ENCODE data around the gene DPYD.

DPYD gene

DNA sequence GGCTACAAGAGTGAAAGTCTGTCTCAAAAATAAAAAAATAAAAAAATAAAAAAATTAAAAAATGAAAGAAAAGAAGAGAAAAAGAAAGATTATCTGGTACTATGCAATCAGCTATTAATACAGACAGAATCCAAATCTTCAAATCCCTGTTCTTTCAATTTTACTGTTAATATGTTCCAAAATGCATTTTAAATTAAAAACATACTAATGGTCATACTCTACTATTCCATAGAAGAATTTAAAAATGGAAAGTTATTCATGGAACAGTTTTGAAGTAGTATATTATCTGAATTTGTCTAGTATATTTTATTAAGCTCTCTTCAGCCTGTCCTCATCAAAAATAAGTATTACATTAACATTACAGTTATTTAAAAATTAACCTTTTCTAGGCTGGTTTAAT, 769.2 kb downstream of the DPYD start:
- Histone ChIP-seq H3K23ac (ENCODE audit: low read depth, low read length, poor library complexity) (no peak overlapping the region), H3K27ac (replicated peaks; ENCODE audit: low read length) (no peak overlapping the region), H2AFZ (ENCODE audit: low read length) (no peak overlapping the region), H2BK5ac (ENCODE audit: low read length) (no peak overlapping the region), H3K4me2 (ENCODE audit: insufficient read depth, low read length, poor library complexity, severe bottlenecking) (no peak overlapping the region), H3K9ac (ENCODE audit: low read depth, low read length, poor library complexity) (no peak overlapping the region), H3K4me1 (ENCODE audit: control insufficient read depth in 2 of 2, insufficient read depth in 1 of 2, low read depth in 1 of 2, low read length in 2 of 2) (no peaks in the 10 kb centered on the region), H4K8ac (ENCODE audit: low read depth, low read length) (no peak overlapping the region), H2AK5ac (ENCODE audit: low read depth, low read length) (no peak overlapping the region), H2BK12ac (ENCODE audit: low read length) (no peak overlapping the region), H3K79me1 (ENCODE audit: low read depth, low read length) (no peaks in the 10 kb centered on the region), H3K27me3 (ENCODE audit: control insufficient read depth in 3 of 3, insufficient read depth in 3 of 3, low read depth in 1 of 3, low read length in 3 of 3) (no peaks in the 10 kb centered on the region), H3K14ac (ENCODE audit: low read length) (no peak overlapping the region), H3K4ac (ENCODE audit: low read length) (no peak overlapping the region), H2BK15ac (ENCODE audit: low read length) (no peak overlapping the region), H3K4me3 (ENCODE audit: low read length in 2 of 2) (no peak overlapping the region), H3K36me3 (replicated peaks in 1 of 2; ENCODE audit: control insufficient read depth in 2 of 2, insufficient read depth in 2 of 2, low read length in 2 of 2) (no peaks in the 10 kb centered on the region), H4K91ac (ENCODE audit: low read depth, low read length, poor library complexity) (no peak overlapping the region), H2BK120ac (ENCODE audit: low read depth, low read length) (no peak overlapping the region), H3K18ac (ENCODE audit: low read length) (no peak overlapping the region), H3K9me3 (replicated peaks in 1 of 2; ENCODE audit: control insufficient read depth in 2 of 2, insufficient read depth in 1 of 2, low read depth in 1 of 2, low read length in 2 of 2) (no peaks in the 10 kb centered on the region)
- DNase-seq (ENCODE audit: low spot score): no peak

DNA sequence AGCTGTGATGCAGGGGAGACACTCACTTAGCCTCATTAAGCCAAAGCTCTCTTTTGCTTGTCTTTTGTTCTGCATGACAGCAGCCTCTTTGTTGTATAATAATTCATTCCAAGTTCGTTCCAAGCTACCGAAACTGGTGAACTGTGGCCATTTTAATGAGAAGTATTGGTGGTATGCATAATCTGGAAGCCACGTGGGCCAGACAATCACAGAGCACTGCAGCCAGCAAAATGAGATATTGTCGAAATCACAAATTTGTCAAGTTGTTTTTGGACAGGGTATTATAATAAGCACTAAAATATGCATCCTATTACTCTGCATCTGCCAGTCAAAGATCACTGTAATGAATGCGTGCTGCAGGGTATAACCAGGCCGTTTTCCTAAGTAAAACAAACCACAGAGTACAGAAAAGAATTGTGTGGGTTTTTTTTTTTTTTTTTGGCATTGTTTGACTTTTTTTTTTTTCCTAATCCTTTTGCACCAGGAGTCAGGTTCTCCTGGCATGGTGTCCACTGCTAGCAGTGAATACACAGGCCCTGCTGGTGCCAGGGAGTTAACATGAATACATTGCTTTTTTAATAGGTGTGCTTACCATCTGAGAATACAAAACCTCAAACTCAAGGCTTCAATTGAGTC, 775.4 kb downstream of the DPYD start:
- H3K27ac ChIP-seq (replicated peaks; ENCODE audit: low read length): peak overlapping the region; percentile 56
- no peak overlapping the region for H3K14ac ChIP-seq (ENCODE audit: low read length)
- peak overlapping the region; percentile 11 for H2AFZ ChIP-seq (ENCODE audit: low read length)
- peak overlapping the region; percentile 37 for H3K4me2 ChIP-seq (ENCODE audit: insufficient read depth, low read length, poor library complexity, severe bottlenecking)
- H2AK5ac ChIP-seq (ENCODE audit: low read depth, low read length): no peak overlapping the region
- H3K9ac ChIP-seq (ENCODE audit: low read depth, low read length, poor library complexity): no peak overlapping the region
- H3K27me3 ChIP-seq (ENCODE audit: control insufficient read depth in 3 of 3, insufficient read depth in 3 of 3, low read depth in 1 of 3, low read length in 3 of 3): no peaks in the 10 kb centered on the region
- H3K9me3 ChIP-seq (replicated peaks in 1 of 2; ENCODE audit: control insufficient read depth in 2 of 2, insufficient read depth in 1 of 2, low read depth in 1 of 2, low read length in 2 of 2): no peaks in the 10 kb centered on the region
- no peaks in the 10 kb centered on the region for H3K36me3 ChIP-seq (replicated peaks in 1 of 2; ENCODE audit: control insufficient read depth in 2 of 2, insufficient read depth in 2 of 2, low read length in 2 of 2)
- no peak overlapping the region for H4K8ac ChIP-seq (ENCODE audit: low read depth, low read length)
- no peak overlapping the region for H3K23ac ChIP-seq (ENCODE audit: low read depth, low read length, poor library complexity)
- no peak overlapping the region for H3K4ac ChIP-seq (ENCODE audit: low read length)
- no peak overlapping the region for H2BK15ac ChIP-seq (ENCODE audit: low read length)
- H3K4me3 ChIP-seq (ENCODE audit: low read length in 2 of 2): no peak overlapping the region
- no peak overlapping the region for H2BK5ac ChIP-seq (ENCODE audit: low read length)
- no peak overlapping the region for H2BK12ac ChIP-seq (ENCODE audit: low read length)
- H3K18ac ChIP-seq (ENCODE audit: low read length): no peak overlapping the region
- WGBS, 2 donors (ENCODE audit: extremely low coverage in 2 of 2, insufficient read length in 2 of 2, insufficient replicate concordance in 1 of 2): no CpG with 5 or more reads among the region's 6 CpGs
- H2BK120ac ChIP-seq (ENCODE audit: low read depth, low read length): no peak overlapping the region
- no peaks in the 10 kb centered on the region for H3K79me1 ChIP-seq (ENCODE audit: low read depth, low read length)
- DNase-seq (ENCODE audit: low spot score): peak; percentile 58
- no peak overlapping the region for H4K91ac ChIP-seq (ENCODE audit: low read depth, low read length, poor library complexity)
- H3K4me1 ChIP-seq (ENCODE audit: control insufficient read depth in 2 of 2, insufficient read depth in 1 of 2, low read depth in 1 of 2, low read length in 2 of 2): peaks cover 10 to 18% of the 10 kb centered on the region in 2 donors

DNA sequence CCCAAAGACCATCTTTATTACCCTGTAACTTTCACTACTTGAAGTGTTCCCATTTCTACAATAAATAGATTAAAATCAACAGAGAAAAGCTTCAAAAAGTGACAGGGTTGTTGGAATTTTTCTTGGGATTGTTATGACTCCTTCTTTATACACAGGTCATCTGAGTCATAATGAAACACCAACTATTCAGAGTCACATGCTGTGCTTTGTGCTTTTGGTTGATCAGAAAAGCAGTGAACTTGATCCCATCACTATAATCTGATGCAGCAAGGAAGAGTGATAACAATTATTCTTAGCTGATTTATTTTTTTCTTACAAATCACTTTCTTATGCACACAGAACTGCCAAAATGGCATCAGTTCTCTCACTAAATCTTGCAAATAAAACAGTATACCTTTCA, 776.3 kb downstream of the DPYD start:
- Histone ChIP-seq H4K8ac (ENCODE audit: low read depth, low read length) (no peak overlapping the region), H3K4me2 (ENCODE audit: insufficient read depth, low read length, poor library complexity, severe bottlenecking) (no peak overlapping the region), H3K4ac (ENCODE audit: low read length) (no peak overlapping the region), H3K79me1 (ENCODE audit: low read depth, low read length) (no peaks in the 10 kb centered on the region), H3K9ac (ENCODE audit: low read depth, low read length, poor library complexity) (no peak overlapping the region), H3K23ac (ENCODE audit: low read depth, low read length, poor library complexity) (no peak overlapping the region), H2BK15ac (ENCODE audit: low read length) (no peak overlapping the region), H3K14ac (ENCODE audit: low read length) (no peak overlapping the region), H2BK120ac (ENCODE audit: low read depth, low read length) (no peak overlapping the region), H2AFZ (ENCODE audit: low read length) (no peak overlapping the region), H4K91ac (ENCODE audit: low read depth, low read length, poor library complexity) (no peak overlapping the region), H3K4me3 (ENCODE audit: low read length in 2 of 2) (no peak overlapping the region), H3K27me3 (ENCODE audit: control insufficient read depth in 3 of 3, insufficient read depth in 3 of 3, low read depth in 1 of 3, low read length in 3 of 3) (no peaks in the 10 kb centered on the region), H3K9me3 (replicated peaks in 1 of 2; ENCODE audit: control insufficient read depth in 2 of 2, insufficient read depth in 1 of 2, low read depth in 1 of 2, low read length in 2 of 2) (no peaks in the 10 kb centered on the region), H2AK5ac (ENCODE audit: low read depth, low read length) (no peak overlapping the region), H2BK12ac (ENCODE audit: low read length) (no peak overlapping the region), H3K27ac (replicated peaks; ENCODE audit: low read length) (no peak overlapping the region), H3K36me3 (replicated peaks in 1 of 2; ENCODE audit: control insufficient read depth in 2 of 2, insufficient read depth in 2 of 2, low read length in 2 of 2) (no peaks in the 10 kb centered on the region), H3K18ac (ENCODE audit: low read length) (no peak overlapping the region), H2BK5ac (ENCODE audit: low read length) (no peak overlapping the region), H3K4me1 (ENCODE audit: control insufficient read depth in 2 of 2, insufficient read depth in 1 of 2, low read depth in 1 of 2, low read length in 2 of 2) (peaks cover 10 to 18% of the 10 kb centered on the region in 2 donors)
- no peak for DNase-seq (ENCODE audit: low spot score)

DNA sequence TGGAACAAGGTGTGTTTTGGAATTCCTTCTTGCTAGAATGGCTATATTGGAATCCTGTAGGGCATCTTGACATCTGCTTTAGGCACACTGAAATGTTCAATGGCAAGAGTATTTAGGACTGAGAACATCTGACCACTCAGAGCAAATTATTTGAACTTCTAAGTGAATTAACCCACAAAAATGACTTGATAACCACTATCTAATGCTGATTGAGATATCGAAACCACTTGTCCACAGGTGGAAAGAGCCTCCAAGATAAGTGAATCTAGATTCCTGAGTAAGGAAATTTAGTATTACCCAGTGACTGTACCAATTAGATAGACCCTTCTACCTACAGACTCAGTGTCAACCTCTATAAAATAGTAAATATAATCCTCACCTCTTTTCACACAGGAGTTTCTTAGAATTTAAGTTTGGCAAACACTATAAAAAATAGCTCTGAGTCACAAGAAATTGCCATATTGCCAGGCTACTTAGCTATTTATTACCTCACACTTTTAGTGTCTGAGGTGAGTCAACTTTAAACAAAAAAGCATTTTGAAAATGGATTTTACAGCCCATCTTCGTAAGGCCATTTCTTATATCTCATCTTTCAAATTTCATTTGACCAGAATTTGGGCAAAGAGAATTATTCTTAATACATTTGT, 777.5 kb downstream of the DPYD start:
- Histone ChIP-seq H3K4me3 (ENCODE audit: low read length in 2 of 2) (no peak overlapping the region), H3K23ac (ENCODE audit: low read depth, low read length, poor library complexity) (no peak overlapping the region), H3K4ac (ENCODE audit: low read length) (no peak overlapping the region), H3K14ac (ENCODE audit: low read length) (no peak overlapping the region), H3K36me3 (replicated peaks in 1 of 2; ENCODE audit: control insufficient read depth in 2 of 2, insufficient read depth in 2 of 2, low read length in 2 of 2) (no peaks in the 10 kb centered on the region), H2BK120ac (ENCODE audit: low read depth, low read length) (no peak overlapping the region), H4K8ac (ENCODE audit: low read depth, low read length) (no peak overlapping the region), H2AFZ (ENCODE audit: low read length) (no peak overlapping the region), H3K27me3 (ENCODE audit: control insufficient read depth in 3 of 3, insufficient read depth in 3 of 3, low read depth in 1 of 3, low read length in 3 of 3) (no peaks in the 10 kb centered on the region), H3K4me1 (ENCODE audit: control insufficient read depth in 2 of 2, insufficient read depth in 1 of 2, low read depth in 1 of 2, low read length in 2 of 2) (peaks cover 10 to 18% of the 10 kb centered on the region in 2 donors), H3K9me3 (replicated peaks in 1 of 2; ENCODE audit: control insufficient read depth in 2 of 2, insufficient read depth in 1 of 2, low read depth in 1 of 2, low read length in 2 of 2) (no peaks in the 10 kb centered on the region), H2AK5ac (ENCODE audit: low read depth, low read length) (no peak overlapping the region), H4K91ac (ENCODE audit: low read depth, low read length, poor library complexity) (no peak overlapping the region), H2BK15ac (ENCODE audit: low read length) (no peak overlapping the region), H3K27ac (replicated peaks; ENCODE audit: low read length) (no peak overlapping the region), H2BK5ac (ENCODE audit: low read length) (no peak overlapping the region), H3K79me1 (ENCODE audit: low read depth, low read length) (no peaks in the 10 kb centered on the region), H3K18ac (ENCODE audit: low read length) (no peak overlapping the region), H3K9ac (ENCODE audit: low read depth, low read length, poor library complexity) (no peak overlapping the region), H2BK12ac (ENCODE audit: low read length) (no peak overlapping the region), H3K4me2 (ENCODE audit: insufficient read depth, low read length, poor library complexity, severe bottlenecking) (no peak overlapping the region)
- no peak for DNase-seq (ENCODE audit: low spot score)
- WGBS, 2 donors (ENCODE audit: extremely low coverage in 2 of 2, insufficient read length in 2 of 2, insufficient replicate concordance in 1 of 2): no CpG with 5 or more reads among the region's 2 CpGs

All from neuronal stem cell (in vitro differentiated cells).